ENCODE measurements around the gene CCND1.

DNA sequence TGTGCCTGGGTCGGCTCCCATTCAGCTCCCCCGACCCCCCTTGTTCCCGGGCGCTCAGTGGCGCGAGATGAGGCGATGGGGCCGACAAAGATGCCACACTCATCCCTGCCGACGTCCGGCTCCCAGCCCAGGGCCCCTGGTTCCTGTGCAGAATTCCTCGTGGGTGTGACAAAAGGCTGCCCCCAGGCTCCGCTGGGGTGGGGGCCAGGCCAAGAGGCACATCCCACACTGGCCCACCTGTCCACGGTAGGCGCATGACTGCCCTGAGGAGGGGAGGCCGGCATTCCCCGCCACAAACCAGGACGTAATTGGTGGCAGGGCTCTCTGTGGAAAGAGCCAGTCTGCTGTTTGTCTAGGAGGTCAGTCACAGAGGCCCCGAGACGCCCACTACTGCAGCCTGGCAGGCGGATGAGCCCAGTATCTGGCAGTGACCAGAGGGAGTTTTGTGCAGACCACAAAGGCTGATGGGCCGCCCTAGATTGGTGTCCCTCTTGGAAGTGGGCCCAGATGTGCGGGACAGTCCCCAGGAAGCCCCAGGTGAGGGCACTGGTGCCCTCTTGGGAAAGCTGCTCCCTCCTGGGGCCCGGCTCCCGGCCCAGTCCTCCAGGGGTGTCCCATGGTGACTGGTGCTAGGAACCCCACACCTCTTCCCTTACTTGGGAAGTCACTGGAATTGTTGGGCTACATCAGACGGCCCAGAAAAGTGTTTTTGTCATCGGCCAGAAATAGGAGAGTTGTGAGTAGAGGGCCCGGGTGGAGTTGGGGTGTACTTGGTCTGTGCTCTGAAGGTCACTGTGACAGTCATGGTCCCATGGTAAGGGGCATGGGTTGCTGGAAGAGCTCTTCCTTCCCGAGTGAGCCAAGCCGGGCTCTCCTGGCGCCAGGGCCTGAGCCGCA is 5.8 kb downstream of the CCND1 start:
- no peak for TF ChIP-seq SIN3A (IDR thresholded peaks at IDR 0.05; ENCODE audit: borderline replicate concordance, insufficient read depth, low read length)
- TF ChIP-seq, protein P1, sequence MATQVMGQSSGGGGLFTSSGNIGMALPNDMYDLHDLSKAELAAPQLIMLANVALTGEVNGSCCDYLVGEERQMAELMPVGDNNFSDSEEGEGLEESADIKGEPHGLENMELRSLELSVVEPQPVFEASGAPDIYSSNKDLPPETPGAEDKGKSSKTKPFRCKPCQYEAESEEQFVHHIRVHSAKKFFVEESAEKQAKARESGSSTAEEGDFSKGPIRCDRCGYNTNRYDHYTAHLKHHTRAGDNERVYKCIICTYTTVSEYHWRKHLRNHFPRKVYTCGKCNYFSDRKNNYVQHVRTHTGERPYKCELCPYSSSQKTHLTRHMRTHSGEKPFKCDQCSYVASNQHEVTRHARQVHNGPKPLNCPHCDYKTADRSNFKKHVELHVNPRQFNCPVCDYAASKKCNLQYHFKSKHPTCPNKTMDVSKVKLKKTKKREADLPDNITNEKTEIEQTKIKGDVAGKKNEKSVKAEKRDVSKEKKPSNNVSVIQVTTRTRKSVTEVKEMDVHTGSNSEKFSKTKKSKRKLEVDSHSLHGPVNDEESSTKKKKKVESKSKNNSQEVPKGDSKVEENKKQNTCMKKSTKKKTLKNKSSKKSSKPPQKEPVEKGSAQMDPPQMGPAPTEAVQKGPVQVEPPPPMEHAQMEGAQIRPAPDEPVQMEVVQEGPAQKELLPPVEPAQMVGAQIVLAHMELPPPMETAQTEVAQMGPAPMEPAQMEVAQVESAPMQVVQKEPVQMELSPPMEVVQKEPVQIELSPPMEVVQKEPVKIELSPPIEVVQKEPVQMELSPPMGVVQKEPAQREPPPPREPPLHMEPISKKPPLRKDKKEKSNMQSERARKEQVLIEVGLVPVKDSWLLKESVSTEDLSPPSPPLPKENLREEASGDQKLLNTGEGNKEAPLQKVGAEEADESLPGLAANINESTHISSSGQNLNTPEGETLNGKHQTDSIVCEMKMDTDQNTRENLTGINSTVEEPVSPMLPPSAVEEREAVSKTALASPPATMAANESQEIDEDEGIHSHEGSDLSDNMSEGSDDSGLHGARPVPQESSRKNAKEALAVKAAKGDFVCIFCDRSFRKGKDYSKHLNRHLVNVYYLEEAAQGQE (IDR thresholded peaks at IDR 0.05; ENCODE audit: insufficient read depth in 1 of 2, low read depth in 2 of 2, low read length in 2 of 2) = no peak

All from PFSK-1 (cell line).